Gastroesophageal sphincter (tissue), 4 donors: Measurements from ENCODE around the gene MLST8. TPM values are rescaled to one million over a fixed set of nuclear protein-coding genes. Genes with fewer than 3 reads are reported as not detected.

Source experiments
- ATAC-seq: fragments of 150-250 bp; one replicate; pipeline ENCODE4 v1.9.1; 2016; ENCODE audit warnings: mild to moderate bottlenecking, moderate library complexity
- H3K27ac ChIP-seq, 4 donors: fragments of 200-600 bp; sonication (generic) in 3 of 4; 1 replicate in 3 of 4; 2 replicates in 1 of 4; pipeline ENCODE4 v1.5.1; 2016 to 2019
- H3K27me3 ChIP-seq: fragments of 200-600 bp; sonication (generic); one replicate; pipeline ENCODE4 v1.5.1; 2019
- H3K36me3 ChIP-seq, 2 donors: fragments of 200-600 bp; sonication (generic); one replicate each; pipeline ENCODE4 v1.5.1; 2019; ENCODE audit warnings: control low read depth in 1 of 2
- H3K4me1 ChIP-seq, 3 donors: fragments of 200-600 bp; sonication (generic); 1 replicate in 2 of 3; 2 replicates in 1 of 3; pipeline ENCODE4 v1.5.1; 2016 to 2019; ENCODE audit warnings: control low read depth in 2 of 3
- H3K4me3 ChIP-seq, 2 donors: fragments of 200-600 bp; sonication (generic); one replicate each; pipeline ENCODE4 v1.5.1; 2019; ENCODE audit warnings: mild to moderate bottlenecking in 1 of 2, moderate library complexity in 1 of 2
- H3K9me3 ChIP-seq, 3 donors: fragments of 200-600 bp; sonication (generic); one replicate each; pipeline ENCODE4 v1.5.1; 2017 to 2019; ENCODE audit warnings: control low read depth in 2 of 3
- EP300 ChIP-seq: sonication (generic); formaldehyde crosslinking; IDR thresholded peaks from one replicate; pipeline ENCODE4 v1.6.1; 2017; ENCODE audit warnings: antibody characterized with exemption, mild to moderate bottlenecking
- POLR2A ChIP-seq, 2 donors: fragments of 450-650 bp; IDR thresholded peaks; one replicate each; pipeline ENCODE4 v1.6.1; 2017; ENCODE audit warnings: antibody characterized with exemption in 2 of 2, mild to moderate bottlenecking in 2 of 2, moderate library complexity in 1 of 2
- POLR2AphosphoS5 ChIP-seq: sonication (generic); formaldehyde crosslinking; IDR thresholded peaks from one replicate; pipeline ENCODE4 v1.6.1; 2017; ENCODE audit warnings: antibody characterized with exemption
- WGBS, 2 donors: methylation state at CpG; one replicate each; pipeline ENCODE4 v1.1.5; 2018; ENCODE audit warnings: low coverage in 1 of 2; 5-methylcytosine and 5-hydroxymethylcytosine counted together
- total RNA-seq, 4 donors: library from RNA; depleted of rRNA; stranded (reverse); fragments of >200 nt; gene quantifications; one replicate each; pipeline ENCODE4 v1.1.0, GENCODE V29; 2016
- TF ChIP-seq, protein P1 (sequence below), 4 experiments: fragments of 200-600 bp in 2 of 4; fragments of 450-650 bp in 2 of 4; sonication (generic) in 1 of 4; IDR thresholded peaks; one replicate each; pipeline ENCODE4 v1.5.1; 2017 to 2019; ENCODE audit warnings: antibody characterized with exemption in 4 of 4, mild to moderate bottlenecking in 2 of 4, moderate library complexity in 2 of 4

The MLST8 gene
- total RNA-seq, 4 donors from 2014 or later = 29.0 to 50.8 (median 34.1) TPM

DNA sequence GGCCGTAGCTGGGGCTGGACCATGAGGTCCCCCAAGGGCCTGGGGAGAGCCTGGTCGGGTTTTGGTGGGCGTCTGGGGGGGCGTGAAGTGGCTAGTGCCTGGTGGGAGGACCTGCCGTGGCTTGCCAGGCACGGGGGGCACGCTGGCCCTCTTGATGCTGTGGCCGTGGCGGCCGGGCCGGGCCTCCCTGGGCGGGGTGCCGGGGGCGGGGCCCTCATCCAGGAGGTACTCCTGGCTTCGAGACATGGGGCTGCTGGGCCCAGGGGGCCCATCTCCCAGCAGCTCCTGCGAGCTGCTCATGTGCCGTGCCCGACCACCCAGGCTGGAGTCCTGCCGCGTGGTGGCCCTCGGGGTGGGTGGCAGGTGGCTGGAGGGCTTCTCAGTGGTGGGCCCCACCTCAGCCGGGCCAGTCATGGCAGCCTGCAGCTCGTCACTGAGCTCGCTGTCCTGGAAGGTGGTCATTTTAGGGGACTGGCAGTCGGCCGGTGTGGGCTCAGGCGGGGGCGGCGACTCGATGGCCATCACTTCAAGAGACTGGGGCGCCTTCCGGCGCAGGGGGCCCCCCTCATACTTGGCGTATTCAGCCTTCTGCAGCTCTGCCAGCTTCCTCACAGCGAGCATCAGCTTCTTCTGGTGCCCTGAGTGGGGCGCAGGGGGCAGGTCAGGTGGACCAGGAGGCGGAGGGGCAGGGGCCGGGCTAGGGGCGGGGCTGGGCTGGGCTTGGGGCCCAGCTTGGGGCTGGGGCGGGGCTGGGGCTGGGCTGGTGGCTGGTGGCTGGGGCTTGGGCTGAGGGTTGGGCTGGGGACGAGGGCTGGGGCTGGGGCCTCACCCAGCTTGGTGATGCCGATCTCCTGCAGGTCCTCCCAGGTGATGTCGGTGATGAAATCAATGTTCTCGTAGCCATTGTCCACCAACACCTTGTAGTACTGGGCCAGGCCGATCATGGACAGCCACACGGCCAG, 24.0 kb upstream of the MLST8 start:
- Histone ChIP-seq H3K9me3 (no peaks in the 10 kb centered on the region), H3K4me3 (no peak overlapping the region), H3K36me3 (peaks cover 0 to 21% of the 10 kb centered on the region in 2 donors), H3K27ac (no peak overlapping the region), H3K4me1 (peaks cover 0 to 6% (median 0%) of the 10 kb centered on the region in 3 donors), H3K27me3 (peaks cover 12% of the 10 kb centered on the region)
- no CpG with 5 or more reads among the region's 46 CpGs for WGBS, 2 donors
- no peak for TF ChIP-seq POLR2AphosphoS5
- no peak for TF ChIP-seq EP300
- TF ChIP-seq, protein P1, sequence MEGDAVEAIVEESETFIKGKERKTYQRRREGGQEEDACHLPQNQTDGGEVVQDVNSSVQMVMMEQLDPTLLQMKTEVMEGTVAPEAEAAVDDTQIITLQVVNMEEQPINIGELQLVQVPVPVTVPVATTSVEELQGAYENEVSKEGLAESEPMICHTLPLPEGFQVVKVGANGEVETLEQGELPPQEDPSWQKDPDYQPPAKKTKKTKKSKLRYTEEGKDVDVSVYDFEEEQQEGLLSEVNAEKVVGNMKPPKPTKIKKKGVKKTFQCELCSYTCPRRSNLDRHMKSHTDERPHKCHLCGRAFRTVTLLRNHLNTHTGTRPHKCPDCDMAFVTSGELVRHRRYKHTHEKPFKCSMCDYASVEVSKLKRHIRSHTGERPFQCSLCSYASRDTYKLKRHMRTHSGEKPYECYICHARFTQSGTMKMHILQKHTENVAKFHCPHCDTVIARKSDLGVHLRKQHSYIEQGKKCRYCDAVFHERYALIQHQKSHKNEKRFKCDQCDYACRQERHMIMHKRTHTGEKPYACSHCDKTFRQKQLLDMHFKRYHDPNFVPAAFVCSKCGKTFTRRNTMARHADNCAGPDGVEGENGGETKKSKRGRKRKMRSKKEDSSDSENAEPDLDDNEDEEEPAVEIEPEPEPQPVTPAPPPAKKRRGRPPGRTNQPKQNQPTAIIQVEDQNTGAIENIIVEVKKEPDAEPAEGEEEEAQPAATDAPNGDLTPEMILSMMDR (IDR thresholded peaks at IDR 0.05) = no peak
- TF ChIP-seq POLR2A (IDR thresholded peaks at IDR 0.05) = no peak
- ATAC-seq = no peak

DNA sequence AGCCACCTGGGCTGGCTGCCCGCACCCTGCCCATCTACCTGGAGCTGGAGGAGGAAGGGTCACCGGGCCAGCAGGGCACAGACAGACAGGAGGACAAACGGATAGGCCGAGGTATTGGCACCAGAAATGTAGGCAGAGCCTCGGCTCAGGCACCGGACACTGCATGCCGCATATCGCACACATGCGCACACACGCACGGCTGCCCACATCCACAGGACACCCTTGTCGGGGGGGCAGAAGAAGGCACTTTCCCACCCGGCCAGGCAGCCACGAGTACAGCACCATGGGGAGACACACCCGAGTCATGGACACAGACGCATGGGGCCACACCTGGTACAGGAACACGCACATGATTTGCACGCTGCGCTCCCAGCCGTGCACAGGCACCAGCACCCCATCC, 23.3 kb upstream of the MLST8 start:
- 82 to 92% methylated on average over 3 to 7 of the region's 20 CpGs for WGBS, 2 donors
- peaks cover 0 to 14% of the 10 kb centered on the region in 2 donors for H3K36me3 ChIP-seq
- no peak overlapping the region for H3K4me3 ChIP-seq
- no peaks in the 10 kb centered on the region for H3K9me3 ChIP-seq
- H3K4me1 ChIP-seq = peaks cover 0 to 6% (median 0%) of the 10 kb centered on the region in 3 donors
- no peak for TF ChIP-seq POLR2A (IDR thresholded peaks at IDR 0.05)
- TF ChIP-seq EP300 = no peak
- no peak for TF ChIP-seq POLR2AphosphoS5
- H3K27me3 ChIP-seq = peaks cover 12% of the 10 kb centered on the region
- ATAC-seq = no peak
- no peak overlapping the region for H3K27ac ChIP-seq

DNA sequence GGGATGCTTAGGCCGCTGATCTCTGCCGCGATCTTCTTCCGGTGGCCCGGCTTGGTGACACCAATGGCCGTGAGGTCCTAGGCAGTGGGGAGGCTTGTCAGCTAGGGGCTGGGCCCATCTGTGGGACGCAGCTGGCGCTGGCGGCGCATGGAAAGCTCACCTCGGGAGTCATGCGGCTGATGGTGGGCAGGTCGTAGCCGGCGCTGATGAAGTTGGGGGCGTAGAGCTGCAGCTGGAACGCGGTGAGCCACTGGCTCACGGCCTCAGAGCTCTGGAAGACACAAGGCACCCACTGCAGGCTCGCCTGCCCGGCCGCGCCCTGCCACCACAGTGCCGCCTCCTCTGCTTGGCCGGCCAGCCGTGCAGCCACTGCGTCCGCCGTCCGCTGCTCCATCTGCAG, 21.6 kb upstream of the MLST8 start:
- H3K4me1 ChIP-seq = peaks cover 0 to 1% (median 0%) of the 10 kb centered on the region in 3 donors
- no CpG with 5 or more reads among the region's 30 CpGs for WGBS, 2 donors
- no peaks in the 10 kb centered on the region for H3K36me3 ChIP-seq
- H3K4me3 ChIP-seq = no peak overlapping the region
- no peaks in the 10 kb centered on the region for H3K9me3 ChIP-seq
- ATAC-seq = no peak
- H3K27ac ChIP-seq = no peak overlapping the region
- TF ChIP-seq POLR2A (IDR thresholded peaks at IDR 0.05) (no peak), EP300 (no peak), POLR2AphosphoS5 (no peak)
- TF ChIP-seq, protein P1 (IDR thresholded peaks at IDR 0.05) = no peak
- H3K27me3 ChIP-seq = peaks cover 6% of the 10 kb centered on the region

DNA sequence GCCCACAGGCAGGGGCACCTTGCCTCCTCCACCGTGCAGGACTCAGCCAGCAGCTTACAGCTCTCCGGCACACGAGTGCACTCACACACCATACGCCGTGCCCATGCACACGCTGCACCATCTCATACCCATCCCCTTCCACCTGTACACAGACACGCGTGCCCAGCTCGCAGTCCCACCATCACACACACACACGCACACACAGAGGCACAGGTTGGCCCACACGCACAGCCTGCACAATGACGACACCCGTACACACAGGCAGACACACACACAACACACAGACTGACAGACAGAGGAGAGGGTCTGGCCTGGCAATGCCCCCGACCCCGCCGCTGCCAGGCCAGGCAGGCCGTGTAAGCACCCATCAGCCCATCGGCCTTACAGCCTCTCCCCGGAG, 20.9 kb upstream of the MLST8 start:
- TF ChIP-seq, protein P1 (IDR thresholded peaks at IDR 0.05) = no peak
- TF ChIP-seq EP300 (no peak), POLR2AphosphoS5 (no peak), POLR2A (IDR thresholded peaks at IDR 0.05) (no peak)
- H3K27me3 ChIP-seq = peaks cover 4% of the 10 kb centered on the region
- no peaks in the 10 kb centered on the region for H3K9me3 ChIP-seq
- H3K4me1 ChIP-seq = no peaks in the 10 kb centered on the region
- no peak overlapping the region for H3K4me3 ChIP-seq
- no CpG with 5 or more reads among the region's 19 CpGs for WGBS, 2 donors
- no peak for ATAC-seq
- H3K36me3 ChIP-seq = no peaks in the 10 kb centered on the region
- no peak overlapping the region for H3K27ac ChIP-seq

DNA sequence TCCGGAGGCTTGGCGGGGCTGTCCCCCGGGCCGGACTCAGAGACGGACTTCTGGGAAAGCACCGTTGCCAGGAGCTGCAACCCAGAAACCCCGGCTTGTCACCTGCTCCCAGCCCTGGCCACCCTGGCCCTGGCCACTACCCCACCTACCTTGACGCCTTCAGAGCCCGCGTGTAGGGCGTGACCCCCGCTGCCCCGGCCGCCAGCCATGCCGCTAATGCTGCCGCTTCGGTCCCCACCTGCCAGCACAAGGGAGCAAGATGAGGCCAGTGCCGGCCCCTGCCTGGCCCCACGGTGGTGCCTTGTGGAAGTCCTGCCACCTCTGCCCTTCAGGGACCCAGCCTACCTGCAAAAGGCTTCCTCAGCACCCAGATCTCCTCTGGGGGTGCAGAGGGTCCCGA, 20.3 kb upstream of the MLST8 start:
- H3K36me3 ChIP-seq = no peaks in the 10 kb centered on the region
- no peaks in the 10 kb centered on the region for H3K9me3 ChIP-seq
- no peaks in the 10 kb centered on the region for H3K4me1 ChIP-seq
- 100% methylated on average over 1 of the region's 20 CpGs; no CpG with 5 or more reads in 1 of the 2 donors for WGBS, 2 donors
- H3K27me3 ChIP-seq = no peaks in the 10 kb centered on the region
- no peak for ATAC-seq
- TF ChIP-seq POLR2A (IDR thresholded peaks at IDR 0.05) = no peak
- TF ChIP-seq POLR2AphosphoS5 = no peak
- TF ChIP-seq EP300 = no peak
- TF ChIP-seq, protein P1 (IDR thresholded peaks at IDR 0.05) = no peak
- no peak overlapping the region for H3K4me3 ChIP-seq
- H3K27ac ChIP-seq = no peak overlapping the region
